GM19467 (cell line): ENCODE results near the gene CD33.
"Not testable (repeated sequence)": the region's sequence is repeated elsewhere in the genome, so short reads cannot be mapped to it uniquely, and the experiment has no call there.

Source experiments
- ATAC-seq: cut with Tn5 transposase; IDR thresholded peaks from one replicate; pipeline ENCODE4 v1.9.1; 2021; ENCODE audit warnings: mild to moderate bottlenecking, moderate library complexity; ENCODE audit not compliant: unreplicated experiment

CD33 gene

DNA sequence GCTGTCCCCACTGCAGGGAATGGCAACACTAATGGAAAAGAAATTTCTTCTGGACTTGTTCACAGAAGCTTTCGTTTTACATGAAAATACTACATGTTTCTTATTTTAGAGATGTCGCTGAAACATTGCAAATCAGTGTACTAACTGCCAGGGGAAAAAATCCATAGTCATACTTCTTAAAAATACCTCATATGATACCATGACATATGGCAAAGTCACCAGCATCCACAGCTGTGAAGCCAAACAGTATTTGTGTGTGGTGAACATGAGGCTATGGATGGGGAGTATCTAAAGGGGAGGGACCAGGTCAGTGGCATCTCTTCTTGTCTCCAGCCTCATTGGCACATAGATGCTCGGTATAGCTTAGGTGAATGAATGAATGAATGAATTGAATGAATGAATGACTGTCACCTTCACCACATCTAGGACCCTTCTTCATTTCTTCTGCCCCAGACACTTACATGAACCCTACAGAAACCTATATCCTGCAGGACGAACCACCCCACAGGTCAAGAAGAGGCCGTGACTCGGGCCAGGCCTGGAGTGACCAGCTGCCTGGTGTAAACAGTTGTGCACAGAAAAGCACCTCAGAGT is 14.6 kb upstream of the CD33 start:
- no peak for ATAC-seq

DNA sequence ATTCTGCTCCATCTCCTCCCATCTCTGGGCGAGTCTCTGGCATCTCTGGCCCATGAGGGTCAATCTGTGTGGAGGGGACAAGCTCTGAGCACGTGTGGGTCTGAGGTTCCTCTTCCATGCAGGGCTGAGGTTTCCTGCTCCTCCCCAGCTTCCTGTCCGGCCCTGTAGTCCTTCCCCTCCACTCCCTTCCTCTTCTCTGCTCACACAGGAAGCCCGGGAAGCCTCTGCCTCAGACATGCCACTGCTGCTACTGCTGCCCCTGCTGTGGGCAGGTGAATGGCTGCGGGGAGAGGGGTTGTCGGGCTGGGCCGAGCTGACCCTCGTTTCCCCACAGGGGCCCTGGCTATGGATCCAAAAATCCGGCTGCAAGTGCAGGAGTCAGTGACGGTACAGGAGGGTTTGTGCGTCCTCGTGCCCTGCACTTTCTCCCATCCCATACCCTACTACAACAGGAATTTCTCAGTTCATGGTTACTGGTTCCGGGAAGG is 14.0 kb upstream of the CD33 start:
- ATAC-seq, result not testable (repeated sequence)

- no peak for ATAC-seq
These were observed 13.0 kb upstream of the CD33 start for GRCh38 chr19:51211833-51212232.

GRCh38 chr19:51219307-51219706 is 5.6 kb upstream of the CD33 start:
- ATAC-seq, result no peak

DNA sequence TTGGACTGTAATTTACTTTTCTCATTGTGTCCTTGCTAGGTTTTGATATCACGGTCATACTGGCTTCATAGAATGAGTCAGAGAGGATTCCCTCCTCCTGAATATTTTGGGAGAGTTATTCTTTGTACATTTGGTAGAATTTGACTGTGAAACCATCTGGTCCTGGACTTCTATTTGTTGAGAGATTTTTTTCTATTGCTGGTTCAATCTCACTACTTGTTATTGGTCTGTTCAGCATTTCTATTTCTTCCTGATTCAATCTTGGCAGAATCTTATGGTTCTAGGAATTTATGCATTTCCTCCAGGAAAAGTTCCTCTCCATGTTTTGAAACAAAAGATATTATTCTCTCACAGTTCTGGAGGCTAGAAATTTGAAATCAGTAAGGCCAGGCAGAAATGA is 4.9 kb upstream of the CD33 start:
- ATAC-seq, result no peak

- ATAC-seq, result no peak
These were observed 3.9 kb upstream of the CD33 start for GRCh38 chr19:51220996-51221395.

GRCh38 chr19:51224163-51224641 is 678 bp upstream of the CD33 start:
- ATAC-seq, result no peak

DNA sequence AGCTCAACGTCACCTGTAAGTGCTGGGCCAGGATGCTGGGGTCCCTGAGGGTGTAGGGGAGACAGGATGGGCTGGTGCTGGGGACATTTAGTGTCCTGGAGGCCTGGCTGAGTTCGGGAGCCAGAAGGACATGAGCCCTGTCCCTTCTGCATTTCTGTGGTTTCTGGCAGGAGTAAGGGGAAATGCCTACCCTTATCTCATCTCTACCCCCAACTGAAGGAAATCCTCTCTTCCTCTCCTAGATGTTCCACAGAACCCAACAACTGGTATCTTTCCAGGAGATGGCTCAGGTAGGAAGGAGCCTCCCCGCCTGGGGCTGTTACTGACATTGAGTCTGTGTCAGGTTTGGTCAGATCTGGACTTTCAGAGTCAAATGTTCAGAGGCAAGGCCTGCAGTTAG is 1.2 kb downstream of the CD33 start:
- no peak for ATAC-seq

GRCh38 chr19:51227326-51227725 is 2.4 kb downstream of the CD33 start:
- no peak for ATAC-seq

DNA sequence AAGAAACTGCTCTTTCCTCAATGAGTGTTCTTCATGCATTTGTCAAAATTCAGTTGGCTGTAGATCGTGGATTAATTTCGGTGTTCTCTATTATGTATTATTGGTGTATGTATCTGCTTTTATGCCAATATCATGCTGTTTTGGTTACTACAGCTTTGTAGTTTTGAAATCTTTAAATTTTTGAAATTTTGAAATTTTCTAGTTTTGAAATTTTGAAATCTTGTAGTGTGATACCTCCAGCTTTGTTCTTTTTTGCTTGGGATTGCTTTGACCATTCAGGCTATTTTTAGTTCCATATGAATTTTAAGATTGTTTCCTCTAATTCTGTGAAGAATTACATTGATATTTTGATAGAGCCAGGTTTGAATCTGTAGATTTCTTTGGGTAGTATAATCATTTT is 3.1 kb downstream of the CD33 start:
- no peak for ATAC-seq

DNA sequence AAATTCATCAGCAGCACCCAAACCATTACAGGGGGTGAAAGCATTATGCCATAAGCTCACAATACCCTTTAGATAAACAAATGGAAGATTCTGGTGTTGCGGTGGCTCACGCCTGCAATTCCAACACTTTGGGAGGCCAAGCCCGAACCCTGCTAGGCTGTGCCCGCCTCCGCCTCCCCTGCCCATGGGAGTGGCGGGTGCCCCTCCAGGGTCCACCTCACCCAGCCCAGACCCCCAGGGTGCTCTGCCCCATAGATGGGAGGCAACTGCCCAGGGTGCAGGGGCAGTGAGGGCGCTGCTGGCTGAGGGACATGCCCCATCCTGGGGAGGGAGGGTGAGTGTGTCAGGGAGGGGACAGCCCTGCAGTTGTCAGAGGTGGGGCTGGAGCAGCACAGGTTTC is 16.0 kb downstream of the CD33 start:
- no peak for ATAC-seq

GRCh38 chr19:51242881-51243630 is 18.2 kb downstream of the CD33 start:
- no peak for ATAC-seq

GRCh38 chr19:51246164-51246552 is 21.3 kb downstream of the CD33 start:
- ATAC-seq, result no peak

GRCh38 chr19:51247972-51248590 is 23.2 kb downstream of the CD33 start:
- ATAC-seq, result no peak

DNA sequence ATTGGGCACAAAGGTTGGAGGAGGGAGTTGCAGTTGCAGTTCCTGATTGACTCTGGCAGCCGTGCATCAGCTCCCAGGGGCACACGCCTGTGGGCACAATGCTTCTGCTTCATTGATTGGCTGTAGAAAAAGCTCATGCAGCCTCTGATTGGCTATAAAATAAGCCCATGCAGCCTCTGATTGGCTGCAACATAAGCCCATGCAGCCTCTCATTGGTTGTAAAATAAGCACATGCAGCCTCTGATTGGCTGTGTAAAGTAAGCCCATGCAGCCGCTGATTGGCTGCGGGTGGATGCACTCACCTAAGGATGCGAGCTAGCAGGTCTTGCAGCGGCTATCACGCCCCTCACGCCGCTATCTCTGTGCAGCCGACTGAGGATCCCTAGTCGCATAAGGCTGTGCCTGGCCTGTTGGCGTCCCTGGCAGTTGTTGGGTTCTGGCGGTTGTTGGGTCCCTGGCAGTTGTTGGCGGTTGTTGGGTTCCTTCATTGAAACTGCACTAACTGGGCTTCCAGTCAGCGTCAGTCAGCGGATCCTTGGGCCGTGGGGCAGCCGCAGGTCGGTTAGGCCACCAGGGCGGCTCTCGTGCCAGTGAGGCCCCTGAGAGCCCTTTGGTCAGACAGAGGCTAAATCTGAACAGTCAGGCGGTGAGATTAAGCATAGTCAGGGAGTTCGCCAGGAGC is 26.0 kb downstream of the CD33 start, which contains the start of gene SIGLECL1:
Gene SIGLECL1, plus strand, starts transcription at position 295 of the 682 bp plus-strand sequence. CDS start 12,993 bp downstream, outside the sequence.
- ATAC-seq, result no peak

DNA sequence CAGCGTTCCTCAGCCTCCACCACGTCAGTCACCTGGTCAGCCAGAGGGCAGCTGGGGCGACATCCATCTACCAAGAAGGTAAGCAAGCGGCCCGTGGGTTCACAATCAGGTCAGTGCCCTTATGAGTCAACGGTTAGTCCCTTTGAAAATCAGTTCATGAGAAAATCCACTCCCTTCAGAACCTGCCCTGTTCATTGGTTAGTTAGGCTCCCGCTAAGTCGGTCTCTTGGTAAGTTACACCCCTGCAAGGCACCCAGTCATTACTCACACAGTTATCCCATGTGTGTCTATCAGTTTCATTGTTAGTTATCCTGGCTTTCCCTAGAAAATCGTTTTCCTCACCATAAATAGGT is 26.6 kb downstream of the CD33 start:
- no peak for ATAC-seq

DNA sequence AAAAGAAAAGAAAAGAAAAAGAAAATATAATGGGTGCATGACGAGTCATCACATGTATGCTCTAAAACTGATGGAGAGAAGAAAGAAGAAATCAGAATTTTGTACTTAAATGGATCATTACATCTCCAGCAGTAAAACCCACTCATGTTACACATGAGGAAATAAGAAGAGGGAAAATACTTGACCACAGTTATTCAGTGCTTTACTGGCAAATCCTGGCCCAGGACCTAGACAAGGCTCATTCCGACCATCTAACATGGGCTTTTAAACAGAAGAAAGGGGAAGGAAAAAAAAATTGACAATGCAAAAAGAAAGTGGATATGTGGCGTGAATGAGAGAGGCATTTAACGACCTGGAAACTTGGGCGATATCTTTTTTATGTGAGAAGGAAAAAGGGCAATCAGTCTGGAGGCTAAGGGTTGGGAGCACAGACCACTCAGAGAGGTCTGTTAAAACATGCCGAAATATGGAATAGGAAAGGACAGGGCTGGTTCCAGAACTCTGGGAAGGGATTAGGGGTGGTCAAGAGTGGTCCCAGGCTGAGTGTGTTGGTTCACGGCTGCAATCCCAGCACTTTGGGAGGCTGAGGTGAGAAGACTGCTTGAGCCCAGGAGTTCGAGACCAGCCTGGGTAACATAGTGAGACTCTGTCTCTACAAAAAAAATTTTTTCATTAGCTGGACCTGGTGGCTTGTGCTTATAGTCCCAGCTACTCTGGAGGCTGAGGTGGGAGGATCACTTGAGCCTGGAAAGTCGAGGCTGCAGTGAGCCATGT is 27.6 kb downstream of the CD33 start:
- no peak for ATAC-seq

- ATAC-seq, result no peak
These were observed 28.4 kb downstream of the CD33 start for GRCh38 chr19:51253088-51253806.

DNA sequence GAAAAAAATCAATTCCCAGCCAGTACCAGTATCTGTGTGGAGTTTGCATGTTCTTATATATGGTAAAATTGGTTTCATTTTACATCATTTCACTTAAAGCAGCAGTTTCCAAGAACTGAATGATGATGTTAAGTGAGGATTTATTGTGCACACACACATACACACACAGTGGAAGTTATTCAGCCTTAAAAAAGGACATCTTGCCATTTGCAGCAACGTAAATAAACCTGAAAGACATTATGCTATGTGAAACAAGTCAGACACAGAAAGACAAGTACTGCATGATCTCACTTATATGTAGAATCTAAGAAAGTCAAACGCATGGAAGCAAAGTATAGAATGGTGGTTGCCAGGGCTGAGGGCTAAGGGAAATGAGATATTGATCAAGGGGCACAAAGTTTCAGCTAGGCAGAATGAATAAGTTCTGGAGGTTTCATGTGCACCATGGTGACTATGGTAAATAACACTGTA is 31.3 kb downstream of the CD33 start:
- ATAC-seq, result no peak

- no peak for ATAC-seq
These were observed 32.6 kb downstream of the CD33 start for GRCh38 chr19:51257471-51257870.
